AG04449 (cell line): Measurements from ENCODE around the gene RSAD1.

Experiments
- CTCF ChIA-PET: fragments of 350-600 bp; formaldehyde crosslinking; extraction: SDS; loops from one replicate; lab custom pipeline; 2021; ENCODE audit warnings: antibody characterized with exemption; lab: Yijun Ruan, JAX
- POLR2A ChIA-PET: fragments of 400-600, 350-600 bp; formaldehyde crosslinking; extraction: SDS; loops from one replicate; lab custom pipeline; 2020; ENCODE audit warnings: antibody characterized with exemption, inconsistent platforms; lab: Yijun Ruan, JAX
- DNase-seq: peaks from one replicate; pipeline ENCODE4 v3.0.0-alpha.2; 2010; ENCODE audit warnings: low read depth, low spot score
- H3K4me3 ChIP-seq: 2 replicates; pipeline ENCODE4 v1.5.1; 2011; ENCODE audit warnings: low read depth, mild to moderate bottlenecking, control low read depth, low read length
- TF ChIP-seq, protein P1 (sequence below): IDR thresholded peaks from one replicate; pipeline ENCODE4 v1.5.1; 2011; ENCODE audit warnings: mild to moderate bottlenecking, moderate library complexity, low read length, control low read depth, inconsistent platforms; ENCODE audit not compliant: insufficient read depth; ENCODE audit errors: missing control alignments

RSAD1 gene

GRCh38 chr17:50453901-50454300, 24.8 kb upstream of the RSAD1 start:
- TF ChIP-seq, protein P1, sequence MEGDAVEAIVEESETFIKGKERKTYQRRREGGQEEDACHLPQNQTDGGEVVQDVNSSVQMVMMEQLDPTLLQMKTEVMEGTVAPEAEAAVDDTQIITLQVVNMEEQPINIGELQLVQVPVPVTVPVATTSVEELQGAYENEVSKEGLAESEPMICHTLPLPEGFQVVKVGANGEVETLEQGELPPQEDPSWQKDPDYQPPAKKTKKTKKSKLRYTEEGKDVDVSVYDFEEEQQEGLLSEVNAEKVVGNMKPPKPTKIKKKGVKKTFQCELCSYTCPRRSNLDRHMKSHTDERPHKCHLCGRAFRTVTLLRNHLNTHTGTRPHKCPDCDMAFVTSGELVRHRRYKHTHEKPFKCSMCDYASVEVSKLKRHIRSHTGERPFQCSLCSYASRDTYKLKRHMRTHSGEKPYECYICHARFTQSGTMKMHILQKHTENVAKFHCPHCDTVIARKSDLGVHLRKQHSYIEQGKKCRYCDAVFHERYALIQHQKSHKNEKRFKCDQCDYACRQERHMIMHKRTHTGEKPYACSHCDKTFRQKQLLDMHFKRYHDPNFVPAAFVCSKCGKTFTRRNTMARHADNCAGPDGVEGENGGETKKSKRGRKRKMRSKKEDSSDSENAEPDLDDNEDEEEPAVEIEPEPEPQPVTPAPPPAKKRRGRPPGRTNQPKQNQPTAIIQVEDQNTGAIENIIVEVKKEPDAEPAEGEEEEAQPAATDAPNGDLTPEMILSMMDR = no peak
- ChIA-PET CTCF (interaction anchor here (1.3 to 1.6 kb wide), 2 partner anchors 24 to 57 kb away, joined by 4 to 7 read pairs; partner anchors contain the start of gene LRRC59), POLR2A (no interaction called here)
- no peak overlapping the region for H3K4me3 ChIP-seq
- DNase-seq = no peak

- TF ChIP-seq, protein P1 = no peak
- ChIA-PET CTCF (interaction anchor here (0.9 to 4.1 kb wide), 4 partner anchors 10 to 61 kb away, joined by 3 to 24 read pairs (median 7); partner anchors contain the start of genes LRRC59 and RSAD1), POLR2A (no interaction called here)
- H3K4me3 ChIP-seq = no peak overlapping the region
- no peak for DNase-seq
Observed at GRCh38 chr17:50457621-50458020, 21.0 kb upstream of the RSAD1 start.

GRCh38 chr17:50458270-50458669, 20.4 kb upstream of the RSAD1 start:
- ChIA-PET CTCF (interaction anchor here (0.9 to 4.1 kb wide), 5 partner anchors 10 to 91 kb away, joined by 3 to 24 read pairs (median 5); partner anchors contain the start of genes LRRC59 and RSAD1), POLR2A (no interaction called here)
- TF ChIP-seq, protein P1 = no peak
- no peak for DNase-seq
- H3K4me3 ChIP-seq = no peak overlapping the region

GRCh38 chr17:50458701-50459676, 19.7 kb upstream of the RSAD1 start:
- ChIA-PET POLR2A (no interaction called here), CTCF (interaction anchor here (0.8 to 4.1 kb wide), 7 partner anchors 13 to 90 kb away, joined by 3 to 24 read pairs (median 7); partner anchors contain the start of genes LRRC59 and RSAD1)

GRCh38 chr17:50459756-50460155, 18.9 kb upstream of the RSAD1 start:
- POLR2A ChIA-PET = no interaction called here
- TF ChIP-seq, protein P1 = no peak
- no peak for DNase-seq
- H3K4me3 ChIP-seq = no peak overlapping the region
- CTCF ChIA-PET = interaction anchor here (0.8 to 2.5 kb wide), 4 partner anchors 13 to 63 kb away, joined by 3 to 9 read pairs (median 8); partner anchors contain the start of gene LRRC59

More at GRCh38 chr17:50458701-50459676, 19.7 kb upstream of the RSAD1 start:
- no peak overlapping the region for H3K4me3 ChIP-seq
- TF ChIP-seq, protein P1 = no peak
- no peak for DNase-seq
